Body of pancreas (tissue), 4 donors: Measurements from ENCODE around the gene GAREM1. TPM values are rescaled to one million over a fixed set of nuclear protein-coding genes. Genes with fewer than 3 reads are reported as not detected.
A peak's percentile ranks its signal among the peaks of the same experiment; 100 is the strongest.

ENCODE experiments used
- ATAC-seq: fragments of 150-250 bp; one replicate; pipeline ENCODE4 v1.9.1; 2016
- DNase-seq, 4 donors: peaks; one replicate each; pipeline ENCODE4 v3.0.0-alpha.2; 2019
- H3K27ac ChIP-seq, 4 donors: fragments of 200-600 bp; sonication (generic); 1 replicate in 3 of 4; 2 replicates in 1 of 4; pipeline versions ENCODE4 v1.5.1 to v1.6.1; 2016 to 2019; ENCODE audit warnings: mild to moderate bottlenecking in 1 of 4, mixed read lengths in 1 of 4, moderate library complexity in 1 of 4
- H3K27me3 ChIP-seq, 2 donors: fragments of 200-600 bp; sonication (generic); one replicate each; pipeline ENCODE4 v1.6.0; 2016; ENCODE audit warnings: mild to moderate bottlenecking in 1 of 2
- H3K36me3 ChIP-seq, 2 donors: fragments of 200-600 bp; sonication (generic); replicated peaks in 1 of 2; 2 replicates each; pipeline ENCODE4 v1.5.1; 2016; ENCODE audit warnings: low read depth in 2 of 2; ENCODE audit not compliant: insufficient read depth in 1 of 2
- H3K4me1 ChIP-seq: fragments of 200-600 bp; sonication (generic); one replicate; pipeline ENCODE4 v1.6.0; 2016
- H3K4me3 ChIP-seq, 2 donors: fragments of 200-600 bp; sonication (generic); 1 replicate in 1 of 2; 2 replicates in 1 of 2; pipeline ENCODE4 v1.5.1; 2016 to 2019
- H3K9me3 ChIP-seq, 3 donors: fragments of 200-600 bp; sonication (generic); 1 replicate in 2 of 3; 2 replicates in 1 of 3; pipeline ENCODE4 v1.5.1; 2016
- POLR2A ChIP-seq, 3 donors: fragments of 450-650 bp; IDR thresholded peaks; one replicate each; pipeline ENCODE4 v1.6.1; 2016; ENCODE audit warnings: antibody characterized with exemption in 3 of 3, mild to moderate bottlenecking in 2 of 3
- WGBS, 2 donors: methylation state at CpG; one replicate each; pipeline ENCODE4 v1.1.5; 2017; 5-methylcytosine and 5-hydroxymethylcytosine counted together
- intact Hi-C: fragments of 100-400 bp; cut with DNase I; formaldehyde crosslinking; loops from one replicate; pipeline ENCODE4 v1.15.1; 2023
- small RNA-seq: library from RNA; depleted of rRNA; stranded (forward); fragments of <200 nt; gene quantifications from one replicate; pipeline ENCODE3, GENCODE V24; 2016
- total RNA-seq, 2 donors: library from RNA; depleted of rRNA; stranded (reverse); fragments of >200 nt; gene quantifications; one replicate each; pipeline ENCODE4 v1.1.0, GENCODE V29; 2016
- TF ChIP-seq, protein P1 (sequence below), 7 experiments: fragments of 450-650 bp in 4 of 7; fragments of 200-600 bp in 3 of 7; sonication (generic) in 3 of 7; IDR thresholded peaks; one replicate each; pipeline ENCODE4 v1.5.1; 2016 to 2019; ENCODE audit warnings: antibody characterized with exemption in 7 of 7

Gene GAREM1
- total RNA-seq, 2 donors from 2014 or later, result 16.1 to 16.8 TPM

DNA sequence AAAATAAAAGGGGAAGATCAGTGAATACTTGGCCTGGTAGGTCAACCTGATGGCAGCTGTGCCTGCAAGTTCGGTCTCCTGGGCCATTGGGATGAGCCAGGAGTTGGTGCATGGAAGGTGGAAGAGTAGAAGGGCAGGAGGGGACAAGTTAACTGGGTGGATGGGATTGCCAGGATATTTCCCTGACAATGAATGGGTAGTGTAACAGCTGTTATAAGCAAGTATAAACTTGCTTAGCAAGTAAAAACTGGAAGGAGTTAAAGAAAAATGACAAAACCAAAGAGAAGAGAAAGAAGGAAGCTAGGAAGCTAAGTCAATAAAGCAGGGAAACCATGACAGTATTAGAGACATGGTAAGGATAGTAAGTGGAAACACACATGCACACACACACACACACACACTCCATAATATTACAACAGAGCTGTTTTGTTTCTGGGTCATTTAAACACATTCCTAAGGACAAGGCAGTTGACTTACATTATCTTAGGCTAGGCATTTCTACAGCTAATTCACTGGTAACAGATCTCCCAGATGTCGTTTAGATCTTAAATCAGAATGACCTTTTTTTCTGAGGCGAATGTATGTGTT, 251.2 kb downstream of the GAREM1 start:
- 69 to 83% methylated on average over 3 of the region's 3 CpGs for WGBS, 2 donors
- DNase-seq (no peak), ATAC-seq (no peak)
- no peak overlapping the region for H3K4me3 ChIP-seq
- no peaks in the 10 kb centered on the region for H3K36me3 ChIP-seq
- H3K27ac ChIP-seq, result no peak overlapping the region
- H3K4me1 ChIP-seq, result no peaks in the 10 kb centered on the region
- H3K27me3 ChIP-seq, result no peaks in the 10 kb centered on the region
- H3K9me3 ChIP-seq, result no peaks in the 10 kb centered on the region
- intact Hi-C loops, result no loop called here
- TF ChIP-seq POLR2A (IDR thresholded peaks at IDR 0.05), result no peak
- TF ChIP-seq, protein P1, sequence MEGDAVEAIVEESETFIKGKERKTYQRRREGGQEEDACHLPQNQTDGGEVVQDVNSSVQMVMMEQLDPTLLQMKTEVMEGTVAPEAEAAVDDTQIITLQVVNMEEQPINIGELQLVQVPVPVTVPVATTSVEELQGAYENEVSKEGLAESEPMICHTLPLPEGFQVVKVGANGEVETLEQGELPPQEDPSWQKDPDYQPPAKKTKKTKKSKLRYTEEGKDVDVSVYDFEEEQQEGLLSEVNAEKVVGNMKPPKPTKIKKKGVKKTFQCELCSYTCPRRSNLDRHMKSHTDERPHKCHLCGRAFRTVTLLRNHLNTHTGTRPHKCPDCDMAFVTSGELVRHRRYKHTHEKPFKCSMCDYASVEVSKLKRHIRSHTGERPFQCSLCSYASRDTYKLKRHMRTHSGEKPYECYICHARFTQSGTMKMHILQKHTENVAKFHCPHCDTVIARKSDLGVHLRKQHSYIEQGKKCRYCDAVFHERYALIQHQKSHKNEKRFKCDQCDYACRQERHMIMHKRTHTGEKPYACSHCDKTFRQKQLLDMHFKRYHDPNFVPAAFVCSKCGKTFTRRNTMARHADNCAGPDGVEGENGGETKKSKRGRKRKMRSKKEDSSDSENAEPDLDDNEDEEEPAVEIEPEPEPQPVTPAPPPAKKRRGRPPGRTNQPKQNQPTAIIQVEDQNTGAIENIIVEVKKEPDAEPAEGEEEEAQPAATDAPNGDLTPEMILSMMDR (IDR thresholded peaks at IDR 0.05), result no peak

DNA sequence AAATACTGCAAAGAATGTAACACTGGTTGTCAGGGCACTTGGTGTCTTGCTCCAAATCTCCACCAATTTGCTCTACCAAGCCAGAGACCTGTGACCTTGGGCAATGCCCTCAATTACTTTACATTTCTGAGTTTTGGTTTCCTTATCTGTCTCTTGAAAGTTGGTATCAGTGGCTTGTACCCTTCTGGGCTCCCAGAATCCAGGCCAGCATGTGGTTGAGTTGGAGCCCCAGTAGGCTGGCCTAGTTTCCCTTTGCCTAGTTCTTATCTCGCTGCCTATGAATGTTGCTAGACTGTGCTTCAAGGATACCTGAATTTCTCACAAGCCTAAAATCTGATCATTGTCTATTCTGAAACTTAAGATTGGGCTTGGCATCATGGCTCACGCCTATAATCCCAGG, 254.3 kb downstream of the GAREM1 start:
- WGBS, 2 donors, result 100% methylated on average over 2 of the region's 2 CpGs
- no peaks in the 10 kb centered on the region for H3K4me1 ChIP-seq
- H3K9me3 ChIP-seq, result no peaks in the 10 kb centered on the region
- no peak overlapping the region for H3K27ac ChIP-seq
- DNase-seq (no peak), ATAC-seq (no peak)
- TF ChIP-seq, protein P1 (IDR thresholded peaks at IDR 0.05), result no peak
- no peak for TF ChIP-seq POLR2A (IDR thresholded peaks at IDR 0.05)
- H3K36me3 ChIP-seq, result no peaks in the 10 kb centered on the region
- intact Hi-C loops, result no loop called here
- no peak overlapping the region for H3K4me3 ChIP-seq
- H3K27me3 ChIP-seq, result no peaks in the 10 kb centered on the region

- ATAC-seq, result no peak
- Histone ChIP-seq H3K36me3 (no peaks in the 10 kb centered on the region), H3K4me3 (no peak overlapping the region), H3K27me3 (no peaks in the 10 kb centered on the region), H3K9me3 (no peaks in the 10 kb centered on the region), H3K27ac (no peak overlapping the region), H3K4me1 (peaks cover 1% of the 10 kb centered on the region)
- WGBS, 2 donors, result 57 to 61% methylated on average over 2 of the region's 2 CpGs
- TF ChIP-seq POLR2A (IDR thresholded peaks at IDR 0.05), result no peak
- TF ChIP-seq, protein P1 (IDR thresholded peaks at IDR 0.05), result no peak
- DNase-seq, result peak in 2 of 4 donors; percentile 3 to 10
- intact Hi-C loops, result no loop called here
Measured at GRCh38 chr18:32213693-32214092, 257.0 kb downstream of the GAREM1 start.

Small RNAs within 50 kb of the gene (small RNA-seq; reads per million reads assigned to genes)
- gene RF00019, result not detected
